GM18505 (cell line): ENCODE data around the gene SETSIP.

Experiments
- ATAC-seq: cut with Tn5 transposase; IDR thresholded peaks from one replicate; pipeline ENCODE4 v1.9.1; 2021; ENCODE audit not compliant: unreplicated experiment
- POLR2A ChIP-seq: IDR thresholded peaks from 4 replicates; pipeline ENCODE4 v1.6.1; 2011; ENCODE audit warnings: borderline replicate concordance; ENCODE audit not compliant: insufficient read depth, insufficient read length; ENCODE audit errors: extremely low read depth

Gene SETSIP, protein sequence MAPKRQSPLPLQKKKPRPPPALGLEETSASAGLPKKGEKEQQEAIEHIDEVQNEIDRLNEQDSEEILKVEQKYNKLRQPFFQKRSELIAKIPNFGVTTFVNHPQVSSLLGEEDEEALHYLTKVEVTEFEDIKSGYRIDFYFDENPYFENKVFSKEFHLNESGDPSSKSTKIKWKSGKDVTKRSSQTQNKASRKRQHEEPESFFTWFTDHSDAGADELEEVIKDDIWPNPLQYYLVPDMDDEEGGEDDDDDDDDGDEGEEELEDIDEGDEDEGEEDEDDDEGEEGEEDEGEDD

DNA sequence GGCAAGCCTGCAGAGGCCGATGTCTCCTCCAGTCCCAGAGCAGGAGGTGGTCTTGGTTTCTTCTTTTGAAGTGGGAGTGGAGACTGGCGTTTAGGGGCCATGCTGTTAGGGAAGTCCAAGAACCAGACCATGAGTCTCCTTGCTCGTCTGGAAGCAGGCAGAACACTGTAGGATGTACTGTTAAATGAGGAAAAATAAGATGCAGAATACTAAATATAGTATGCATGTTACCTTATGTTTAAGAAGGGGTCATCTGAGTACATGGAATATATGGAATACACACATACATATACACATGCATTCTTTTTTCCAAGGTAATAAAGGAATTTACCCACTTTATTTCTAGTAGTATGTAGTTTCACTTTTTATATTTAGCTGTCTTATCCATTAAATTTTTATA is at the start of gene SETSIP:
Gene SETSIP, minus strand, starts transcription at position 101 of the 400 bp plus-strand sequence. Its CDS starts 0 bp downstream, at position 101.
- TF ChIP-seq POLR2A = no peak
- ATAC-seq = no peak

DNA sequence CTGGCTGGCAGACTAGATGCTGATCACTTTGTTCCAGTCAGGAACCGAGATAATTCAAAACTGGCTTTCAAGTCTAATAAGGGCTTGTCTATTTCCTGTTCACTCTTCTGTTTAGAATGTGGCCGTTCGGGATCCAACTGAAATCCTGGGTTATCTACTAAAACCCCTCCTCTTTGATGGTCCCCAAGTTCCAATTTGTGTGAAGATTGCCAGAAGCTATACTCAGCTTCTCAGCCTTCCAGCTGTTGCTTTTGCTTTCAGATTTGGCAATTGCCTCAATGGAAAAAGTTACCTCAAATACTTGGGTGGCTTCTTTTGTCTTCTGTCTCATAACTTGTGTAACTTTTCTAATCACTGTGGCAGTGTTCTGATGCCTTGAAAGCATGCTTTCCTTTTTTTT is 48.7 kb upstream of the SETSIP start:
- no peak for TF ChIP-seq POLR2A
- ATAC-seq = no peak

DNA sequence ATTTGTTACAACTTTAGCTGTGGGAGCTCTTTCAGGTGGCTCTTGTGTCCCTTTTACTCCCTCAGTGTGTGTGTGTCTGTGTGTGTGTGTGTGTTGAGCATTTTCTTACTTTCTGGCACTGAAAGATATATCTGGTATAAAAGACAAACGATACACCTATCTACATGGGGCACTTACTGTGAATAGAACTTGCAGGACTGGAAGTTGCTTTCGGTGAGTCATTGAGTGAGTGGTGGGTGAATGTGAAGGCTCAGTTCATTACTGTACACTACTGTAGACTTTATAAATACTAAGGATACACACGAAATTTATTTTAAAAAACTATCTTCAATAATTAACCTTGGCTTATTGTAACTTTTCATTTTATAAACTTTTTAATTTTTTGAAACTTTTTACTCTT is 43.6 kb upstream of the SETSIP start:
- ATAC-seq = no peak
- no peak for TF ChIP-seq POLR2A

DNA sequence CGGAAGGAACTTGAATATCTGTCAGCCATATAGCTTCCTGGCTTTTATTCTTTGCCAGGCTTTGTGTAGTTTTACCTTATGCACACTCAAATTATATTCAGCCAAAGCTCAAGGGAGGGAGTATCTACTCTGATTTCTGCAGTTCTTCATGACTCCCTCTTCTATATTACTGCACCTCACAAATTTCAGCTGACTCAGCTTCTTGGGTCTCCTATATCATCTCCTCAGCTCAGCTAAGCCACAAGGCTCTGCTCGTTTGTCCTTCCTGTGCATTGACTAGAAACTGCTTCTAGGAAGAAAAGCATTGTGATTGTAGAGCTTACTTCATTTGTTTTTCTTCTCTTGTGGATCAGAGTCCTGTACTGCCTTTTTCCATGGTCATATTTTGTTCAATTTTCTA is 42.3 kb upstream of the SETSIP start:
- TF ChIP-seq POLR2A = no peak
- no peak for ATAC-seq

DNA sequence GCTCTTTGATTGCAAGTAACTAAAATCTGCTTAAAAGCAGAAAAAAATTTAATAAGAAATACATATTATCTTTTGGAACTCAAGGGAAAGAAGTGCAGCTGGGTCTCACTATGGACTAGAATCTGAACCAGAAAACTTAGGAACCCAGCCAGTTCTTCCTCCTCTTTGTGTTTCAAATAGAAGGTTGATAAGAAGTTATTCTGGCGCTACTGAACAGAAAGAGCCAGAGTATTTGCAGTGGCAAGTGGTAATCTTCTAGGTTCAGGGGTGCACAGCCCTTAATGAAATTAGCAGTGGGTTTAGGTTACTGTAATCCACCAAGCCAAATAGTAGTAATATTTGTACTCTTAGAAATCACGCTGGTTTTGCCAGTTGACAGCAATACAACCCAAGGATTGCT is 33.4 kb upstream of the SETSIP start:
- no peak for ATAC-seq
- no peak for TF ChIP-seq POLR2A

DNA sequence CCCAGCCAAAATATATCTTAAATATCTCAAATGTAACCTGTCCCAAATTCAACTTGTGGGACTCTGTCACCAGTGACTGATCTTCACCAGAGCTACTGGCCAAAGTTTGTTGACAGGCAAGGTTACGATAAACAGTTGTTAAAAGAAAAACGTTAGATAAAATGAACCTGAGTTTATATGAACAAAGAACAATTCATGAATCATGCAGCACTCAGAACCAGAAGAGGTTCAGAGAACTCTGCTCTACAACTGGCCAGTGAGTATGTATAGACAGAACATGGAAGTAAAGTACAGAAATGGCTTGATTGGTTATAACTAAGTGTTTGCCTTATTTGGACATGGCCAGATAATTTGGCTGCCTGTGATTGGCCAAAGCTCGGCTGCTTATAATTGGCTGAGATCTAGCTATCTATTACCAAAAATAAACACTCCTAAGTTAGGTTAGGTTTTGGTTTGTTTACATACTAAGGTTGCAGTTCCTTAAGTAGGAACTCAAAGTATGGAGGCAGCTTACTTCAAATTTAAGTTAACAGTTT is 30.4 kb upstream of the SETSIP start:
- no peak for ATAC-seq
- no peak for TF ChIP-seq POLR2A

DNA sequence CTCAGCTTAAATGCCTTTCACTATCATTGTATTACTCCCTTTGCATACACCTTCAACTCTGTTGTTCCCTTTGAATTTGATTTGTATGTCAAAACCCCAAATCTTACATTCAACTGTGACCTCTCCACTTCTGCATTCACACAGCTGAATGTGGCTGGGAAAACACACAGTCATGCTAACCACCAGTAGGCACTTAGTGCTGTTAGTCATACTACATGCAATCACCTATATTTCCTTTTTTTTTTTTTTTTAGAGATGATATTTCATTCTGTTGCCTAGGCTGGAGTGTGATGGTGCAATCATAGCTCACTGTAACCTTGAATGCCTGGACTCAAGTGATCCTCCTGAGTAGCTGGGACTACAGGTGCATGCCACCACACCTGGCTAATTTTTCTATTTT is 21.1 kb upstream of the SETSIP start:
- ATAC-seq = no peak
- no peak for TF ChIP-seq POLR2A

DNA sequence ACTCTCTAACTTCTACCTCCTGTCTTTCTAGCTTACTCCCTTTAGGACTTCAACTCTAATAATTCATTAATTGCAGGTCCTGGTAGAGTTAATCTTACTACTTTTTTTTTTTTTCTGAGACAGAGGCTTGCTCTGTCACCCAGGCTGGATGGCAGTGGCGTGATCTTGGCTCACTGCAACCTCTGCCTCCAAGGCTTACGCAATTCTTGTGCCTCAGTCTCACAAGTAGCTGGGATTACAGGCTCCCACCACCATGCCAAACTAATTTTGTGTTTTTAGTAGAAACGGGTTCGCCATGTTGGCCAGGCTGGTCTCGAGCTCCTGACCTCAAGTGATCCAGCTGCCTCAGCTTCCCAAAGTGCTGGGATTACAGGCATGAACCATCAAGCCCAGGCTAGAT is 20.7 kb upstream of the SETSIP start:
- no peak for TF ChIP-seq POLR2A
- no peak for ATAC-seq

DNA sequence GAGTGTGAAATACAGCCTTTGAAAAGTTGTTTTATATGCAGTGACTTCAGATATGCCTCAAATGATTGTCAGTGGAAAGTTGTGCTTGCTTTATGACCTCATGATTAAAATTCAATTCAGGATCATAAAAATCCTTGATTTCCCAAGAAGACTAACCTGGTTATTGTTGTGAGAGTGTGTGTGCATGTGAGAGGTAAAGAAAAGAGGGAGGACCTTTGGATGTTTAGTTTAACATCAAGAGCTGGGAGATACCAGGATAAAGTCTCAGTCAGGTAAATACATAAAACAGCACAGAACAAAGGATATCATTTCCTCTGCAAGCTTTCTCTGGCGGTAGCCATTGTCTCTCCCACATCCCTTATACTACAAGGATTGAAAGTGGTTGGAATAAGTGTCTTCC is 19.4 kb upstream of the SETSIP start:
- ATAC-seq = no peak
- no peak for TF ChIP-seq POLR2A

DNA sequence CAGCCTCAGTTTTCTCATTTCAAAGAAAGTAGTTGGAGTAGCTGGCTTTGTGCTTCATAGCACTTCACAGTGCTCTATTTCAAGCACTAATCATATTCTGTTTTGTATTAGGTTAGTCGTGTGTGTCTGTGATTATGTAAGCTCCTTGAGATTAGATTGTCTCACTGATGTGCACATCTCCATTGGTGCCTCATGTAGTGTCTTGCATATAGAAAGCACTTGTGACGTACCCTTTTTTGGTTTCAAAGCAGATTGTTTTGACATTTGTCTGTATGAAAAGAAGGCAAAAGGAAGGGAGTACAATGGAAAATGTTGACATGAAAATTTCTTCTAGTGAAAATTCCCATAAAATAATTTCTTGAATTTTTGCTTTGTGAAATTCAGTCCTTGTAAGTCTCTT is 18.9 kb upstream of the SETSIP start:
- no peak for ATAC-seq
- TF ChIP-seq POLR2A = no peak

DNA sequence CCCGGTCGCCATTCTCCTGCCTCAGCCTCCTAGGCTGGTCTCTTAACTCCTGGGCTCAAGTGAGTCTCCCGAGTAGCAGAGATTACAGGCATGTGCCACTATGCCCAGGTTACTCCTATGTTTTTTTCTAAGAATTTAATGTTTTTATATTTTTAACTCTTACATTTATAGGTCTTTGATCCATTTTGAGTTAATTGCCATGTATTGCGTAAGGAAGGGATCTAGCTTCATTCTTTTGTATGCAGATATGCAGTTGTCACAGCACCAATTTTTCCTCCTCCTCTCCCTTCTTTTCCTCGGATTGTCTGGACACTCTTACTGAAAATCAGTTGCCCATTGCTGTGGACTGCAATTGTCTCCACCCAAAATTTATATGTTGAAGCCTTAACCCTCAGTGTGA is 16.4 kb upstream of the SETSIP start:
- ATAC-seq = no peak
- no peak for TF ChIP-seq POLR2A

DNA sequence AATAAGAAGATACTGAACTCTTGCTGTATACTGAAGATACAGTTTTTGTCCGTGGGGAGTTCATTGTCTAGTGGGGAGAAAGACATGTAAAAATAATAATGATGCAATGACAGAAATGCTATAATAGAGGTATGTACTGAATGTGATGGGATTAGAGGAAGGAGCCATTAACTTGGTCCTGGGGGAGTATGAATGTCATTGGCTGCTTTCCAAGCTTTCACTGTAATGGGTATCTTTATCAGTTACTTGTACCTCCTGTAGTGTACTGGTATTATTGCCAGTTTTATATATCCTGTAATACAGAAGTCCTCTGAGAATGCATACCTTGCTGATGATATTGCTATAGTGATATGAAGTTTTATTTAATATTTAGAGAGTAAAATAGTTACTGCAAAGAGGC is 12.3 kb upstream of the SETSIP start:
- no peak for TF ChIP-seq POLR2A
- no peak for ATAC-seq

DNA sequence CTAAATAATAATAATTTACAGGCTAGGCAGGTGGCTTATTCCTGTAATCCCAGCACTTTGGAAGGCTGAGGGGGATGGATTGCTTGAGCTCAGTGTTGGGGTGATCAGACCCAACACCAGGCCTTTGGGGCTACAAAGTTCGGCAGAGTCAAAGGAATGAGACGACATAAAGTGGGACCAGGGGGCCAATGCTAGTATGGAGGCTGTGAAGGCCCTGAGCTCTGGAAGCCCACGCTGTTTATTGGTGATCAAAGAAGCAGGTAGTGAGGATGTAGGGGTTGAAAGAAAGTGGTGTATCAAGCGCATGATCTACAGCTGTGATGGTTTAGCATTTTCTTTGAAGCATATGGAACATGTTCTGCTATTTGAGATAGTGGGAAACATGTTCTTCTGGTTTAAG is 10.5 kb upstream of the SETSIP start:
- TF ChIP-seq POLR2A = no peak
- ATAC-seq = no peak

DNA sequence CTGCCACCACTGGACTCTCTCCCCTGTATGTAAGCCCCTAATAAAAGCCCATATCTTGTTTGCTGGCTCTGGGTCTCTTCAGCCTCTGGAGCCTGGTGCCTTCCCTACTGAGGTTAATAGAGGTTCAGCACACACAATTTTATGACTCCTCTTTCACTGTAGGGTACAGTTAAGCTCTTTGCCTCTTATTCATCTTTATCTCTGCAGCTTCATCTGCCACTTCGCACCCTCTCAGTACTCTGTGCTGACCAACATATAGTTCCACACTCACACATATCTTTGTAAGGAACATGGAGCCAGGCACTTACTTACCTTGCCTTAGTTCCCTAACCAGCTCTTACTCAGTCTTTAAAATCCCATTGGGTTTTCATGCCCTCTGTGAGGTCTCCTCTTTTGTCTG is 9.4 kb upstream of the SETSIP start:
- no peak for TF ChIP-seq POLR2A
- no peak for ATAC-seq

DNA sequence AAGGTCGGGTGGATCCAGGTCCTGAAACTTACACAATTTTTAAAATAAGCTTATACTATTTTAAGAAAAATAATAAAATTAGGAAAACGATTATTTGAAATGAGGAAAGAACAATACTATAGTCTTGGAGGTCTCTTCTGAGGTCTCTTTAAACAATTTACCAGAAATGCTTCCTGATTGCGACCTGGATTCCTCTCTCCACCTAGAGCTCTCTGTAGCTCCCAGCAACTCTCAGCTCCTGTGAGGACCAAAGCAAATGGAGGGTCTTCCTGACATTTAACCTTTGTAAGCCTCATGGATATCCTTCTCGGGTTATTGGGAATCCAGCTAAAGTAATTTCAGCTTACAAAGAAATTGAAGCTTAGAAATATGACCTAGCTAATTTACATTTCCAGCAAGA is 5.8 kb upstream of the SETSIP start:
- no peak for TF ChIP-seq POLR2A
- ATAC-seq = no peak
